ENCODE data around the gene SHC2.

GRCh38 chr19:475360-475759, 14.5 kb upstream of the SHC2 start:
- TF ChIP-seq SP1 (IDR thresholded peaks at IDR 0.05) (no peak), NFRKB (IDR thresholded peaks at IDR 0.05) (no peak), ZNF384 (IDR thresholded peaks at IDR 0.05) (no peak), FOXA1 (IDR thresholded peaks at IDR 0.05) (no peak), SUZ12 (IDR thresholded peaks at IDR 0.05) (no peak), L3MBTL2 (conservative IDR thresholded peaks at IDR 0.05) (no peak)
